GM12878 (cell line): ENCODE measurements around the gene ATP1B1. TPM values are rescaled to one million over a fixed set of nuclear protein-coding genes. Genes with fewer than 3 reads are reported as not detected.

Experiments
- MXI1 ChIP-seq: fragments of 150-350 bp; IDR thresholded peaks from 2 replicates; pipeline ENCODE4 v1.6.1; 2011; ENCODE audit warnings: low read depth, mild to moderate bottlenecking, inconsistent platforms, low read length, improper control_type of control experiment
- NFXL1 ChIP-seq: fragments of 450-650 bp; IDR thresholded peaks from 2 replicates; pipeline ENCODE4 v1.6.1; 2017; ENCODE audit warnings: antibody characterized with exemption, mild to moderate bottlenecking, borderline replicate concordance
- NFYB ChIP-seq: IDR thresholded peaks from 2 replicates; pipeline ENCODE4 v1.6.1; 2011; ENCODE audit warnings: low read depth, mild to moderate bottlenecking, low read length, improper control_type of control experiment, moderate library complexity; ENCODE audit not compliant: insufficient read depth
- USF2 ChIP-seq: IDR thresholded peaks from 2 replicates; pipeline ENCODE4 v1.6.1; 2011; ENCODE audit warnings: low read depth, low read length, improper control_type of control experiment, borderline replicate concordance
- ZBTB11 ChIP-seq: fragments of 450-650 bp; formaldehyde crosslinking; IDR thresholded peaks from 2 replicates; pipeline ENCODE4 v1.5.0; 2022; ENCODE audit warnings: mild to moderate bottlenecking, missing genetic modification characterization
- polyA plus RNA-seq, 11 experiments: library from polyadenylated mRNA; depleted of rRNA in 4 of 11; unstranded in 6 of 11; stranded (reverse) in 5 of 11; fragments of >200 nt; fragmentation: Nextera tagmentation in 4 of 11; fragmentation: Illumina TruSeq in 1 of 11; extraction: Ambion mirVana in 4 of 11; extraction: Trizol in 1 of 11; gene quantifications; 1 replicate in 1 of 11; 2 replicates in 10 of 11; pipeline versions ENCODE4 v1.2.1 to v1.2.3, GENCODE V29; 2011 to 2016; ENCODE audit warnings: inconsistent platforms in 2 of 11, missing spikeins in 2 of 11, low read depth in 1 of 11
- total RNA-seq, 4 experiments: library from RNA; depleted of rRNA in 3 of 4; stranded (reverse); fragments of >200 nt in 3 of 4; fragmentation: Illumina TruSeq in 1 of 4; extraction: Trizol in 1 of 4; gene quantifications; 2 replicates each; pipeline versions ENCODE4 v1.2.1 to v1.2.3, GENCODE V29; 2013 to 2021
- TF ChIP-seq, protein P1 (sequence below): fragments of 450-650 bp; IDR thresholded peaks from 2 replicates; pipeline ENCODE4 v1.6.1; 2018; ENCODE audit warnings: borderline replicate concordance, mild to moderate bottlenecking; ENCODE audit not compliant: partially characterized antibody

ATP1B1 gene
- total and polyA plus RNA-seq, 10 of the 15 experiments (the other 5 are each of a cell fraction or from before 2014, with no cell fraction given) = 0.84 to 14.0 (median 1.4) TPM

DNA sequence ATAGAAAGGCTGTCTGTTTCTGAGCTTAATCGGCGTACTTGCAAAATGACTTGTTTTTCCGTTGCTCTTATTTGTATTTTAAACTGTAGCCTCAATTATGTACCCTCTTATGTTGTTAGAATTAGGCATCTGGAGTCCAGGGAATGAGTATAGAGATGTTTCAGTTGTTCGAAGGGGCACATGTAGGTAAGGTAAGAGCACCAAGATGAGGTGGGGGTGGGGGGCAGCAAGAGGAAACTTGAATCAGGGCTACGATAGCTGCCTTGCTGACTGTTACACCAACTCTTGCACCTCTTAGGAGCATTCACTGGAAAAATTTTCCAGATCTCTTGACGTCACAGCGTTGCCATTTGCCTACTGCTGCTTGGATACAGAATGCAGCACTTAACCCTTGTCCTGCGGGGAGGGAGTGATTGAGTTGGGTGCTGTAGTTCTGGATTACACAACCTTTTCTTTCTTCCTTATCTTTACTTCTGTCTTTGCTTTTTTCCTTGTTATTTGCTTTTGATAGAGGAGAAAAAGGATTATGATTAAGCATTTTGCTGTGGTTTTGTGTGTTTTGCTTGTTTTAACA is 3.2 kb downstream of the ATP1B1 start (continued):
- no peak for TF ChIP-seq NFYB
- TF ChIP-seq, protein P1, sequence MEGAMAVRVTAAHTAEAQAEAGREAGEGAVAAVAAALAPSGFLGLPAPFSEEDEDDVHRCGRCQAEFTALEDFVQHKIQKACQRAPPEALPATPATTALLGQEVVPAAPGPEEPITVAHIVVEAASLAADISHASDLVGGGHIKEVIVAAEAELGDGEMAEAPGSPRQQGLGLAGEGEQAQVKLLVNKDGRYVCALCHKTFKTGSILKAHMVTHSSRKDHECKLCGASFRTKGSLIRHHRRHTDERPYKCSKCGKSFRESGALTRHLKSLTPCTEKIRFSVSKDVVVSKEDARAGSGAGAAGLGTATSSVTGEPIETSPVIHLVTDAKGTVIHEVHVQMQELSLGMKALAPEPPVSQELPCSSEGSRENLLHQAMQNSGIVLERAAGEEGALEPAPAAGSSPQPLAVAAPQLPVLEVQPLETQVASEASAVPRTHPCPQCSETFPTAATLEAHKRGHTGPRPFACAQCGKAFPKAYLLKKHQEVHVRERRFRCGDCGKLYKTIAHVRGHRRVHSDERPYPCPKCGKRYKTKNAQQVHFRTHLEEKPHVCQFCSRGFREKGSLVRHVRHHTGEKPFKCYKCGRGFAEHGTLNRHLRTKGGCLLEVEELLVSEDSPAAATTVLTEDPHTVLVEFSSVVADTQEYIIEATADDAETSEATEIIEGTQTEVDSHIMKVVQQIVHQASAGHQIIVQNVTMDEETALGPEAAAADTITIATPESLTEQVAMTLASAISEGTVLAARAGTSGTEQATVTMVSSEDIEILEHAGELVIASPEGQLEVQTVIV = no peak
- no peak for TF ChIP-seq MXI1
- no peak for TF ChIP-seq ZBTB11 (CRISPR knock-in tag)
- TF ChIP-seq NFXL1 = no peak
- TF ChIP-seq USF2 = no peak
